HCT116 (cell line): ENCODE measurements around the gene HS6ST3.

Source experiments
- CBX3 ChIP-seq: IDR thresholded peaks from 2 replicates; pipeline ENCODE4 v1.6.1; 2012; ENCODE audit warnings: low read depth
- CEBPB ChIP-seq: IDR thresholded peaks from 2 replicates; pipeline ENCODE4 v1.6.1; 2012; ENCODE audit warnings: low read depth
- CTCF ChIP-seq, 3 experiments: fragments of 200-600 bp in 1 of 3; sonication (generic) in 1 of 3; IDR thresholded peaks in 2 of 3; conservative IDR thresholded peaks in 1 of 3; 2 replicates each; pipeline ENCODE4 v1.5.1; 2012 to 2017; ENCODE audit warnings: low read depth in 2 of 3, low read length in 2 of 3, antibody characterized with exemption in 1 of 3, borderline replicate concordance in 1 of 3, control low read depth in 1 of 3, mild to moderate bottlenecking in 1 of 3, mixed read lengths in 1 of 3, mixed run types in 1 of 3, moderate library complexity in 1 of 3; ENCODE audit not compliant: insufficient read depth in 1 of 3
- EGR1 ChIP-seq: IDR thresholded peaks from 2 replicates; pipeline ENCODE4 v1.6.1; 2012; ENCODE audit warnings: low read depth
- EZH2 ChIP-seq: fragments of 200-600 bp; sonication (generic); IDR thresholded peaks from 2 replicates; pipeline ENCODE4 v1.6.1; 2017; ENCODE audit warnings: antibody characterized with exemption, mixed run types
- POLR2A ChIP-seq: IDR thresholded peaks from 2 replicates; pipeline ENCODE4 v1.7.0; 2011; ENCODE audit warnings: borderline replicate concordance; ENCODE audit not compliant: insufficient read depth, insufficient read length; ENCODE audit errors: extremely low read depth
- POLR2AphosphoS5 ChIP-seq: IDR thresholded peaks from 2 replicates; pipeline ENCODE4 v1.6.1; 2011; ENCODE audit warnings: mild to moderate bottlenecking, low read depth, low read length, moderate library complexity
- RAD21 ChIP-seq: IDR thresholded peaks from 2 replicates; pipeline ENCODE4 v1.6.1; 2012; ENCODE audit warnings: low read depth, mild to moderate bottlenecking
- SIN3A ChIP-seq: IDR thresholded peaks from 2 replicates; pipeline ENCODE4 v1.6.1; 2012; ENCODE audit warnings: low read depth
- TCF7L2 ChIP-seq: IDR thresholded peaks from 2 replicates; pipeline ENCODE4 v1.7.0; 2011; ENCODE audit warnings: borderline replicate concordance, inconsistent platforms; ENCODE audit not compliant: insufficient read depth, insufficient read length; ENCODE audit errors: extremely low read depth
- ZFX ChIP-seq: fragments of 450-650 bp; IDR thresholded peaks from 2 replicates; pipeline ENCODE4 v1.6.1; 2017
- ZNF274 ChIP-seq: fragments of 200-500 bp; sonication (Bioruptor generic); IDR thresholded peaks from 2 replicates; pipeline ENCODE4 v1.6.1; 2014; ENCODE audit warnings: mild to moderate bottlenecking, low read depth, low read length, inconsistent platforms
- TF ChIP-seq, protein P1 (sequence below): IDR thresholded peaks from 2 replicates; pipeline ENCODE4 v1.6.1; 2011; ENCODE audit warnings: mild to moderate bottlenecking, low read length, moderate library complexity; ENCODE audit not compliant: insufficient replicate concordance; ENCODE audit errors: extremely low read depth
- TF ChIP-seq, protein P2 (sequence below): IDR thresholded peaks from 2 replicates; pipeline ENCODE4 v1.6.1; 2012

GRCh38 chr13:96662036-96662435 lies 572.1 kb downstream of the HS6ST3 start:
- no peak for TF ChIP-seq CTCF (IDR thresholded peaks at IDR 0.05 in 2 of 3, conservative IDR thresholded peaks at IDR 0.05 in 1 of 3; ENCODE audit: borderline replicate concordance in 1 of 3, insufficient read depth in 1 of 3, low read depth in 2 of 3, low read length in 2 of 3)
- TF ChIP-seq, protein P1, sequence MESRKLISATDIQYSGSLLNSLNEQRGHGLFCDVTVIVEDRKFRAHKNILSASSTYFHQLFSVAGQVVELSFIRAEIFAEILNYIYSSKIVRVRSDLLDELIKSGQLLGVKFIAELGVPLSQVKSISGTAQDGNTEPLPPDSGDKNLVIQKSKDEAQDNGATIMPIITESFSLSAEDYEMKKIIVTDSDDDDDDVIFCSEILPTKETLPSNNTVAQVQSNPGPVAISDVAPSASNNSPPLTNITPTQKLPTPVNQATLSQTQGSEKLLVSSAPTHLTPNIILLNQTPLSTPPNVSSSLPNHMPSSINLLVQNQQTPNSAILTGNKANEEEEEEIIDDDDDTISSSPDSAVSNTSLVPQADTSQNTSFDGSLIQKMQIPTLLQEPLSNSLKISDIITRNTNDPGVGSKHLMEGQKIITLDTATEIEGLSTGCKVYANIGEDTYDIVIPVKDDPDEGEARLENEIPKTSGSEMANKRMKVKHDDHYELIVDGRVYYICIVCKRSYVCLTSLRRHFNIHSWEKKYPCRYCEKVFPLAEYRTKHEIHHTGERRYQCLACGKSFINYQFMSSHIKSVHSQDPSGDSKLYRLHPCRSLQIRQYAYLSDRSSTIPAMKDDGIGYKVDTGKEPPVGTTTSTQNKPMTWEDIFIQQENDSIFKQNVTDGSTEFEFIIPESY = no peak
- TF ChIP-seq RAD21 = no peak
- TF ChIP-seq POLR2A = no peak
- no peak for TF ChIP-seq ZFX
- TF ChIP-seq ZNF274 = no peak
- no peak for TF ChIP-seq TCF7L2
- no peak for TF ChIP-seq EGR1
- TF ChIP-seq SIN3A = no peak
- TF ChIP-seq CBX3 = no peak
- TF ChIP-seq EZH2 = no peak
- TF ChIP-seq CEBPB = no peak
- TF ChIP-seq, protein P2, sequence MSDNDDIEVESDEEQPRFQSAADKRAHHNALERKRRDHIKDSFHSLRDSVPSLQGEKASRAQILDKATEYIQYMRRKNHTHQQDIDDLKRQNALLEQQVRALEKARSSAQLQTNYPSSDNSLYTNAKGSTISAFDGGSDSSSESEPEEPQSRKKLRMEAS = no peak
- no peak for TF ChIP-seq POLR2AphosphoS5
